Activated naive CD8-positive, alpha-beta T cell treated with anti-CD3 and anti-CD28 coated beads, Interleukin-2, amount 10 ng/mL, durations not matched to agents 7 days and 5 days (primary cell): ENCODE data around the gene ARL15. TPM values are rescaled to one million over a fixed set of nuclear protein-coding genes. Genes with fewer than 3 reads are reported as not detected.
A peak's percentile ranks its signal among the peaks of the same experiment; 100 is the strongest.

Experiments
- ATAC-seq: fragments of 150-1000 bp; cut with Tn5 transposase; one replicate; pipeline ENCODE4 v1.10.0; 2021; ENCODE audit warnings: low read depth, moderate library complexity
- POLR2A ChIA-PET: fragments of 350-600 bp; sonication (Branson Sonifier 250); formaldehyde crosslinking; loops from one replicate; lab custom pipeline; 2021; ENCODE audit warnings: antibody characterized with exemption; lab: Charles Lee
- DNase-seq: peaks from one replicate; pipeline ENCODE4 v3.0.0; 2021
- H3K27ac Mint-ChIP-seq: one replicate; pipeline ENCODE4 v1.8.0; 2022; ENCODE audit warnings: mild to moderate bottlenecking, mixed read lengths
- H3K27me3 Mint-ChIP-seq: one replicate; pipeline ENCODE4 v1.8.0; 2022; ENCODE audit warnings: mild to moderate bottlenecking, moderate library complexity, mixed read lengths
- H3K36me3 Mint-ChIP-seq: one replicate; pipeline ENCODE4 v1.8.0; 2021; ENCODE audit warnings: mild to moderate bottlenecking, mixed read lengths
- H3K4me1 Mint-ChIP-seq: one replicate; pipeline ENCODE4 v1.8.0; 2021; ENCODE audit warnings: mixed read lengths
- H3K4me3 Mint-ChIP-seq: one replicate; pipeline ENCODE4 v1.8.0; 2022; ENCODE audit warnings: mild to moderate bottlenecking, moderate library complexity, mixed read lengths
- H3K9me3 Mint-ChIP-seq: one replicate; pipeline ENCODE4 v1.8.0; 2021; ENCODE audit warnings: mixed read lengths
- total RNA-seq, 2 experiments: library from RNA; stranded (reverse); gene quantifications; one replicate each; pipeline ENCODE4 v1.2.3, GENCODE V29; 2021

The ARL15 gene
- total RNA-seq, 2 experiments from 2014 or later = 9.8 to 12.2 TPM

GRCh38 chr5:54309276-54309675 lies 1.1 kb downstream of the ARL15 start:
- peaks cover 7% of the 10 kb centered on the region for H3K27me3 Mint-ChIP-seq
- DNase-seq (no peak), ATAC-seq (no peak)
- H3K4me1 Mint-ChIP-seq = peaks cover 13% of the 10 kb centered on the region
- no peaks in the 10 kb centered on the region for H3K36me3 Mint-ChIP-seq
- H3K27ac Mint-ChIP-seq = no peak overlapping the region
- H3K9me3 Mint-ChIP-seq = no peaks in the 10 kb centered on the region
- POLR2A ChIA-PET = interaction anchor here (1.2 kb wide), 1 partner anchor 52 kb away, joined by 3 read pairs; no protein-coding TSS in a partner anchor
- peak overlapping the region; percentile 91 for H3K4me3 Mint-ChIP-seq

DNA sequence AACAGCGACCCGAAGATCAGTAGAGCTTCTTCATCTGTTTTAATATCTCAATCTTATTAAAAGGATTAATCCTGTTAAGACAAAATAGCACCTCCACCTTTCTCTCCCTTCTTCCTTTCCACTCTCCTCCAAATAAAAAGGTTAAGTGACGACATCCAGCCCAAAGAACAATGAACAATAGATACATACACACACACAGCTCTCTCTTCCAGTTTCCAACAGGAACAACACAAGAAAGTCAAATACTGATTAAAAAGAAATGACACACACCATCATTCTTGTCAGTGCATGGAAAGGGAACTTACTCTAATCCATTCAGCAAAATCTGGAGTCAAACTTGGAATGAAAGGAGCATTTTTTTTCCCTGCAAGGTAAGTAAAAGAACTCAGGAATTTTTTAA lies 2.8 kb downstream of the ARL15 start:
- Mint-ChIP-seq H3K4me1 (peaks cover 18% of the 10 kb centered on the region), H3K9me3 (no peaks in the 10 kb centered on the region), H3K36me3 (no peaks in the 10 kb centered on the region), H3K27me3 (no peaks in the 10 kb centered on the region), H3K4me3 (no peak overlapping the region), H3K27ac (no peak overlapping the region)
- POLR2A ChIA-PET = no interaction called here
- ATAC-seq = no peak
- DNase-seq = no peak

DNA sequence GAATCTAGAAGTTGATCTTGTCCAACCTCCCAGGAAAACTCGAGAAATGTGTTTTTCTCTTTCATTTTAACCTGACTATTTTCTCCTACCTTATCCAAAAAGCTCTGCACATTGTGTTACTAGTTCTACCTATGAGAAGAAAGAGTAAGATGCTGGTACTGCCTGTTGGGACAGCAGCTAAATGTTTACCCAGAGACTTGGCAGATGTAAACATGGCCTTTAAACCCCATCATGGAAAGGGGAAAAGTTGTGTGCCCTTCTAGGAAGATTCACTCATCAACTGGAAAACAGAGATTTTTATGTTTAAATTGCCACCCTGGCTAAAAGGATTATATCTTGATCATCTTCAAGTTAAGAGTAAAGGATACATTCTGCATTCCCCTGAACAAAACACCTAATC lies 3.5 kb downstream of the ARL15 start:
- ATAC-seq (no peak), DNase-seq (no peak)
- POLR2A ChIA-PET = no interaction called here
- H3K9me3 Mint-ChIP-seq = no peaks in the 10 kb centered on the region
- H3K4me1 Mint-ChIP-seq = peaks cover 18% of the 10 kb centered on the region
- H3K4me3 Mint-ChIP-seq = no peak overlapping the region
- H3K27me3 Mint-ChIP-seq = no peaks in the 10 kb centered on the region
- no peaks in the 10 kb centered on the region for H3K36me3 Mint-ChIP-seq
- no peak overlapping the region for H3K27ac Mint-ChIP-seq

GRCh38 chr5:54305737-54306136 lies 4.6 kb downstream of the ARL15 start:
- no peak overlapping the region for H3K27ac Mint-ChIP-seq
- POLR2A ChIA-PET = no interaction called here
- ATAC-seq (no peak), DNase-seq (no peak)
- H3K36me3 Mint-ChIP-seq = peaks cover 2% of the 10 kb centered on the region
- no peak overlapping the region for H3K4me3 Mint-ChIP-seq
- H3K27me3 Mint-ChIP-seq = no peaks in the 10 kb centered on the region
- H3K4me1 Mint-ChIP-seq = peaks cover 17% of the 10 kb centered on the region
- no peaks in the 10 kb centered on the region for H3K9me3 Mint-ChIP-seq

- H3K36me3 Mint-ChIP-seq = peaks cover 3% of the 10 kb centered on the region
- no peaks in the 10 kb centered on the region for H3K9me3 Mint-ChIP-seq
- no peak overlapping the region for H3K4me3 Mint-ChIP-seq
- H3K27ac Mint-ChIP-seq = no peak overlapping the region
- no peak for DNase-seq
- no peaks in the 10 kb centered on the region for H3K27me3 Mint-ChIP-seq
- POLR2A ChIA-PET = no interaction called here
- ATAC-seq = no peak
- H3K4me1 Mint-ChIP-seq = peaks cover 15% of the 10 kb centered on the region
These were observed 6.3 kb downstream of the ARL15 start for GRCh38 chr5:54304040-54304439.

DNA sequence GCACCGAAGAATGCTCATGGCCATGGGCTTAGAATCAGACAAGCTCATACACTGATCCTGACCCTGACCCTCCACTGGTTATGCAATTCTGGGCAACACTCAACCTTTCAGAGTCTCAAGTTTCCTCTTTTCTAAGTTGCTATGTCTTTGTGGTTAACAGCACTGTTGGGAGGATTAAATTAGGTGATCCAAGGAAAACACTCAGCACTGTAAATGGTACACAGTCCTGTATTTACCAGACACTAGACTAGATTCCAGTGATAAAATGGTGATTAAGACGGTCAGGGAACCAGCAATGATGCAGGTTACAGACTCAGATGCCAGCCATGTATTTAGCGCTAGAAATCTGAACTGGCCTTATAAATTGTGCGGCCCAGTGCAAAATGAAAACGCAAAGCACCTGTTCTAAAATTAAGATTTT lies 8.1 kb downstream of the ARL15 start:
- POLR2A ChIA-PET = no interaction called here
- DNase-seq = no peak
- Mint-ChIP-seq H3K4me3 (no peak overlapping the region), H3K36me3 (peaks cover 3% of the 10 kb centered on the region), H3K27me3 (no peaks in the 10 kb centered on the region), H3K27ac (no peak overlapping the region), H3K9me3 (no peaks in the 10 kb centered on the region), H3K4me1 (peaks cover 10% of the 10 kb centered on the region)
- no peak for ATAC-seq

DNA sequence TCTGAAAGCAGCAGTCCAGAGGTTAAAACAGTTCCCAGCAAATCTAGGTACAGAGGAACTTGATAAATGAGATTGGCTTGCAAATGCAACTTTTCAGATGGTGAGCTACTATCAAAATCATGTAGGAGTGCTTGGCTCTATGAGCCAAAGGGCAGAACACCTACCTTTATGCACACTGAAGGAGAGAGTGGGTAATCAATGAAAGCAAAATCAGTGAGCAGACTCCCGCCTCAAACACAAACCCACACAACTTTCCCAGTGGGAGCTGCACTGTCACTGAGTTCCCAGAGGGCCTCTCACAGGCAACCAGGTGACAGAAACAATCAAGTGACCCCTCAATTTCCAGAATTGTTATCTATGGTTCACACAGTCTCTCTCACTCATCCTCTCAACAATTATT lies 8.5 kb downstream of the ARL15 start:
- H3K27me3 Mint-ChIP-seq = no peaks in the 10 kb centered on the region
- peaks cover 3% of the 10 kb centered on the region for H3K36me3 Mint-ChIP-seq
- H3K4me3 Mint-ChIP-seq = no peak overlapping the region
- no peak overlapping the region for H3K27ac Mint-ChIP-seq
- POLR2A ChIA-PET = no interaction called here
- peaks cover 10% of the 10 kb centered on the region for H3K4me1 Mint-ChIP-seq
- no peak for DNase-seq
- ATAC-seq = no peak
- H3K9me3 Mint-ChIP-seq = no peaks in the 10 kb centered on the region

- H3K4me1 Mint-ChIP-seq = peaks cover 10% of the 10 kb centered on the region
- ATAC-seq = no peak
These were observed 9.2 kb downstream of the ARL15 start for GRCh38 chr5:54301220-54301619.

DNA sequence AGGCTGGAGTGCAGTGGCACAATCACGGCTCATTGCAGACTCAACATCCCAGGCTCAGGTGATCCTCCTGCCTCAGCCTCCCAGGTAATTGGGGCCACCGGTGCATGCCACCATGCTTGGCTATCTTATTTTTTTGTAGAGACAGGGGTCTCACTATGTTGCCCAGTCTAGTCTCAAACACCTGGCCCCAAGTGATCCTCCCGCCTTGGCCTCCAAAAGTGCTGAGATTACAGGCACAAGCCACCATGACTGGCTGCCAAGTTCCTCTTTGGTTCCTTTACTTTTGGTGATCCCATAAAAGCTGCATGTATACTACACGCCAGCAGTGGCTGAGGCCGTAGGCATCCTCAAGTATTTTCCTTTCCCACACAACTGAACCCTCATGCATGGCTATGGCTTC lies 11.4 kb downstream of the ARL15 start:
- no peaks in the 10 kb centered on the region for H3K27me3 Mint-ChIP-seq
- H3K9me3 Mint-ChIP-seq = no peaks in the 10 kb centered on the region
- H3K4me3 Mint-ChIP-seq = no peak overlapping the region
- no peak for DNase-seq
- peaks cover 10% of the 10 kb centered on the region for H3K4me1 Mint-ChIP-seq
- POLR2A ChIA-PET = no interaction called here
- no peak overlapping the region for H3K27ac Mint-ChIP-seq
- H3K36me3 Mint-ChIP-seq = peaks cover 3% of the 10 kb centered on the region
- ATAC-seq = no peak

More at GRCh38 chr5:54301220-54301619, 9.2 kb downstream of the ARL15 start:
- POLR2A ChIA-PET = no interaction called here
- Mint-ChIP-seq H3K4me3 (no peak overlapping the region), H3K27me3 (no peaks in the 10 kb centered on the region), H3K9me3 (no peaks in the 10 kb centered on the region), H3K27ac (no peak overlapping the region), H3K36me3 (peaks cover 3% of the 10 kb centered on the region)
- no peak for DNase-seq

DNA sequence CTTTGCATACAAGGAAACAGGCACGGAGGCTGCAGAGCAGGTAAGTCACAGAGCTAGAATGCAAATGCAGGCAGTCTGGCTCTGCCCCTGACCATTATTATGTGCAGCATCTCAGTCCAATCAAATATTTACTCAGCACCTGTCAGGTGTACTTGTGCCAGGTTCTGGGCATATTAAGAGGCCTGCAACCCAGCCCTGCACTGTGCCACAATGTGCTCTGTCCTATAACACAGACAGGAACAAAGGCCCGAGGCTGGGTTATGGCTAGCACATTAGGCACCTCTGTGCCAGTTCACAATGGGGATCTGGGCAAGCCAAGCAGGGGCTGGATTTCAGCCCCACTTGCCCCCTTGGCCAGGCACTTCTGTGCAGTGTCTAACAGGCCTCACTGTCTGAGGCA lies 14.0 kb downstream of the ARL15 start:
- ATAC-seq (no peak), DNase-seq (no peak)
- no peaks in the 10 kb centered on the region for H3K9me3 Mint-ChIP-seq
- peaks cover 6% of the 10 kb centered on the region for H3K4me1 Mint-ChIP-seq
- POLR2A ChIA-PET = no interaction called here
- H3K27me3 Mint-ChIP-seq = no peaks in the 10 kb centered on the region
- H3K36me3 Mint-ChIP-seq = peaks cover 3% of the 10 kb centered on the region
- no peak overlapping the region for H3K4me3 Mint-ChIP-seq
- no peak overlapping the region for H3K27ac Mint-ChIP-seq

DNA sequence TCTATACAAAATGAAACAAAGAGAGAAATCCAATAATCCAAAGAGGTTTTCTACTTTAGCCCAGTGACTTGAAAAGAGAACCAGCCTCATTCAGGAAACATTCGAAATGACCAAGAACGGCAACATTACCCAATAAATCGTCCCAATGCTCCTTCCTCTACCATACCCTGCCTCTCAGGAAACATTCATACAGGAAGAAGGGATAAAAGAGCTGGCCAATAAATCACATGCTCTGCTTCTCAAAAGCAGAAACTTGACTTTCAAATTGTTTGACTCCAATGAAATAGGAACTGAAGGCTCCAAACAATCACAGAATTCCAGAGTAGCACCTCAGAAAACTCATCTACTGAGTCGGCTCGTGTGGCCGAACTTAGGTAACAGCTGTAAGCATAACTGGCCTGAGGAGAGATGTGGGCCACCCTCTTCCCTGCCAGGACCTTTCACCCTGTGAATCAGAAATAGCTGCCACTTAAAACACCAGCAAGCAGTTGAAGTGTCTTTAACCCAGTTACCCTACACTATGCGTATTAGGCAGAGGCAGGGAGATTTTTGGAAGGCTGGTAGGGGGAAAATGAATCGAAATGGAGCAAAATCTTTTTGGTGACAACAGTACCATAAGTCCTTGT lies 14.6 kb downstream of the ARL15 start:
- H3K27me3 Mint-ChIP-seq = no peaks in the 10 kb centered on the region
- H3K36me3 Mint-ChIP-seq = peaks cover 1% of the 10 kb centered on the region
- peaks cover 4% of the 10 kb centered on the region for H3K4me1 Mint-ChIP-seq
- H3K4me3 Mint-ChIP-seq = no peak overlapping the region
- no peak overlapping the region for H3K27ac Mint-ChIP-seq
- no peak for ATAC-seq
- POLR2A ChIA-PET = no interaction called here
- no peaks in the 10 kb centered on the region for H3K9me3 Mint-ChIP-seq
- DNase-seq = no peak

DNA sequence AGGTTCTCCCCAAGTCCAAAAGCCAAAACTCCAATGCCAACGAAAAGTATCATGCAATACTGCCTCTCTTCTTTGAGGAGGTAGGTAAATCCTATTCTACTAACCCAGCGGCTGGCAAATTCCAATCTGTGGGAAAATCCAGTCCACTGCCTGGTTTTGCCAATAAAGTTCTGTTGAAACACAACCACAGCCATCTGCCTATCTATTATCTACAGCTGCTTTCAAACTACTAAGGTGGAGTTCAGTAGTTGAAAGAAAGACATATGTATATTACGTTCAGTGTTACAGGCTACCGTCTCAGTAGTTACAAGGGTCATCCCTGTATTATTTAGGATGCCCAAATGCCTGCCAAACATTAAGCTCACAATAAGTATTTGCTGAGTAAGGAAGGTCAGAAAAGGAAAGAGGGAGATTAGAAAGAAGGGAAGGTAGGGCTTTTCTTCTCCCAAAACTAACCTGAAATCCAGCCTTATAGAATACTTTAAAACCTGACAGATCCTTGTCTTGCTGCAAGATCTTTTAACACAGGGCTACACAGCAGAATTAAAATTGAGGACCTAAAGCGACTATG lies 16.2 kb downstream of the ARL15 start:
- Mint-ChIP-seq H3K9me3 (no peaks in the 10 kb centered on the region), H3K27me3 (no peaks in the 10 kb centered on the region), H3K4me3 (no peak overlapping the region), H3K4me1 (peaks cover 4% of the 10 kb centered on the region), H3K27ac (no peak overlapping the region), H3K36me3 (no peaks in the 10 kb centered on the region)
- DNase-seq = no peak
- ATAC-seq = no peak
- POLR2A ChIA-PET = no interaction called here

DNA sequence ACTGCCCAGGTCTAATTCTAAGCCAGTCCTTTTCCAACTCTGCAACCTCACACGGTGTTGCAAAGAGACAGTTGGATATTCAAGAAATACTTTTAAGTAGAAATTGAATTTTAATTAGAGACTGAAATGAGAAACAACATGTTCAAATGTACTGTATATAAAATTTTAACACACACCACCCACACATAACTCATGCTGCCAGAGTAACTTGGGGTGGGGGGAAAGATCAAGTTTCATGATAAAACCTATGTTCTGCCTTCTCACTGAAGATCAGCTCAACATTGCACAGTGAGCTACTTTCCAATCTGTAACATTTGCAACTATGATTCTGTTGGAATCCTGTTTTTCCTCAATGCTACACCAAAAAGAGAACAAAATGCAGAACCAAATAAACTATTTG lies 17.5 kb downstream of the ARL15 start:
- Mint-ChIP-seq H3K27me3 (no peaks in the 10 kb centered on the region), H3K27ac (no peak overlapping the region), H3K36me3 (no peaks in the 10 kb centered on the region), H3K9me3 (peaks cover 2% of the 10 kb centered on the region), H3K4me1 (peaks cover 4% of the 10 kb centered on the region), H3K4me3 (no peak overlapping the region)
- ATAC-seq (no peak), DNase-seq (no peak)
- POLR2A ChIA-PET = no interaction called here

DNA sequence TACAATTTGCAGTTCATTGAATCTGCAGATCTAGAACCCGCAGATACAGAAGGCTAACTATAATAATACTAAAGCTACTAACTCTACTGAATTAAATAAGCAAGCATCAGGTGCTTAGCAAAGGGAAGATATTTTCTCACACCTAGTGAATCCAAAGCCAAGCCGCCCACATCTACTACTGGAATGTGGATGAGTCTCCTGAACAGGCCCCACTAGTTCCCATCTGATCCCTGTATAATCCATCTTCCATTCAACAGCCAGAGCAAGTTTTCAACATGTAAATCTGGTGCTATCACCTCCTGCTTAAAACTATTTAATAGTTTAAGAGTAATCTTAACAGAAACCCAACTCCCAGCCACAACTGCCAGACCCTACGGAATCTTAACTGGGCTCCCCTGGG lies 18.9 kb downstream of the ARL15 start:
- Mint-ChIP-seq H3K36me3 (peaks cover 4% of the 10 kb centered on the region), H3K27ac (no peak overlapping the region), H3K27me3 (no peaks in the 10 kb centered on the region), H3K4me1 (peaks cover 4% of the 10 kb centered on the region), H3K9me3 (peaks cover 3% of the 10 kb centered on the region), H3K4me3 (no peak overlapping the region)
- DNase-seq (no peak), ATAC-seq (no peak)
- POLR2A ChIA-PET = no interaction called here
